ENCODE measurements around the gene FOXC2.

GRCh38 chr16:86519007-86519648 is 47.5 kb upstream of the FOXC2 start:
- no peak for TF ChIP-seq TAF1 (IDR thresholded peaks at IDR 0.05; ENCODE audit: low read depth, low read length)
- no peak for TF ChIP-seq POLR2AphosphoS5 (IDR thresholded peaks at IDR 0.05; ENCODE audit: low read depth, low read length)
- TF ChIP-seq POU2F2 (IDR thresholded peaks at IDR 0.05; ENCODE audit: low read depth, low read length), result no peak
- no peak for TF ChIP-seq POLR2A (IDR thresholded peaks at IDR 0.05; ENCODE audit: low read depth, low read length)
- TF ChIP-seq PAX5 (IDR thresholded peaks at IDR 0.05; ENCODE audit: insufficient read depth, low read length, severe bottlenecking), result no peak
